ENCODE measurements around the gene RASL11A. TPM values are rescaled to one million over a fixed set of nuclear protein-coding genes. Genes with fewer than 3 reads are reported as not detected.
"Not testable (repeated sequence)": the region's sequence is repeated elsewhere in the genome, so short reads cannot be mapped to it uniquely, and the experiment has no call there.

RASL11A gene
- total RNA-seq: 8.8 to 10.5 TPM (median 9.1 TPM) in 3 replicates

GRCh38 chr13:27270594-27271520, at the start of gene RASL11A:
Gene RASL11A (plus strand): TSS chr13:27270830. CDS start chr13:27270945, 115 bp downstream.
- peak within 1 kb of the TSS; percentile 90 for H3K27ac Mint-ChIP-seq
- H3K4me1 Mint-ChIP-seq: peaks cover 42% of the 10 kb centered on the region
- H3K27me3 Mint-ChIP-seq (ENCODE audit: low read depth): peaks cover 1% of the 10 kb centered on the region
- peak; percentile 71 to 87 for DNase-seq (ENCODE audit: low spot score in 2 of 2, unreplicated experiment in 2 of 2)
- peak within 1 kb of the TSS; percentile 84 for H3K4me3 Mint-ChIP-seq
- H3K9me3 Mint-ChIP-seq: no peaks in the 10 kb centered on the region
- peak; percentile 97 for TF ChIP-seq CTCF (IDR thresholded peaks at IDR 0.05; ENCODE audit: unreplicated experiment)
- no peaks in the 10 kb centered on the region for H3K36me3 Mint-ChIP-seq

- not testable (repeated sequence) for H3K27me3 Mint-ChIP-seq (ENCODE audit: low read depth); H3K4me3 Mint-ChIP-seq; H3K36me3 Mint-ChIP-seq; DNase-seq (ENCODE audit: low spot score in 2 of 2, unreplicated experiment in 2 of 2); H3K27ac Mint-ChIP-seq; H3K4me1 Mint-ChIP-seq
- H3K9me3 Mint-ChIP-seq: peaks cover 12% of the 10 kb centered on the region
Observed at GRCh38 chr13:27222100-27222499, 48.5 kb upstream of the RASL11A start.

- Mint-ChIP-seq H3K27me3 (ENCODE audit: low read depth) (peaks cover 2% of the 10 kb centered on the region), H3K36me3 (peaks cover 2% of the 10 kb centered on the region), H3K4me3 (no peak overlapping the region), H3K9me3 (peaks cover 7% of the 10 kb centered on the region), H3K27ac (no peak overlapping the region), H3K4me1 (no peaks in the 10 kb centered on the region)
- DNase-seq (ENCODE audit: low spot score in 2 of 2, unreplicated experiment in 2 of 2): no peak
- TF ChIP-seq CTCF (IDR thresholded peaks at IDR 0.05; ENCODE audit: unreplicated experiment): no peak
Observed at GRCh38 chr13:27226991-27227390, 43.6 kb upstream of the RASL11A start.

- H3K27me3 Mint-ChIP-seq (ENCODE audit: low read depth): peaks cover 2% of the 10 kb centered on the region
Observed at GRCh38 chr13:27228131-27228530, 42.5 kb upstream of the RASL11A start.

GRCh38 chr13:27229642-27230041, 41.0 kb upstream of the RASL11A start:
- no peak for TF ChIP-seq CTCF (IDR thresholded peaks at IDR 0.05; ENCODE audit: unreplicated experiment)
- H3K27me3 Mint-ChIP-seq (ENCODE audit: low read depth): peaks cover 2% of the 10 kb centered on the region
- H3K36me3 Mint-ChIP-seq: peaks cover 4% of the 10 kb centered on the region
- no peak for DNase-seq (ENCODE audit: low spot score in 2 of 2, unreplicated experiment in 2 of 2)
- H3K4me1 Mint-ChIP-seq: no peaks in the 10 kb centered on the region
- H3K27ac Mint-ChIP-seq: no peak overlapping the region
- no peak overlapping the region for H3K4me3 Mint-ChIP-seq
- H3K9me3 Mint-ChIP-seq: peaks cover 16% of the 10 kb centered on the region

More at GRCh38 chr13:27228131-27228530, 42.5 kb upstream of the RASL11A start:
- Mint-ChIP-seq H3K27ac (no peak overlapping the region), H3K4me3 (no peak overlapping the region), H3K36me3 (peaks cover 4% of the 10 kb centered on the region), H3K9me3 (peaks cover 16% of the 10 kb centered on the region), H3K4me1 (no peaks in the 10 kb centered on the region)
- DNase-seq (ENCODE audit: low spot score in 2 of 2, unreplicated experiment in 2 of 2): no peak
- TF ChIP-seq CTCF (IDR thresholded peaks at IDR 0.05; ENCODE audit: unreplicated experiment): no peak

- Mint-ChIP-seq H3K4me1 (no peaks in the 10 kb centered on the region), H3K27ac (no peak overlapping the region), H3K27me3 (ENCODE audit: low read depth) (peaks cover 3% of the 10 kb centered on the region), H3K4me3 (no peak overlapping the region), H3K9me3 (peaks cover 16% of the 10 kb centered on the region), H3K36me3 (peaks cover 4% of the 10 kb centered on the region)
- no peak for DNase-seq (ENCODE audit: low spot score in 2 of 2, unreplicated experiment in 2 of 2)
- no peak for TF ChIP-seq CTCF (IDR thresholded peaks at IDR 0.05; ENCODE audit: unreplicated experiment)
Observed at GRCh38 chr13:27233964-27234363, 36.7 kb upstream of the RASL11A start.
